GM23248 (cell line): ENCODE measurements around the gene TNFRSF1B.

Source experiments
- EZH2 ChIP-seq: fragments of 200-600 bp; sonication (generic); IDR thresholded peaks from 2 replicates; pipeline ENCODE4 v1.6.1; 2018; ENCODE audit warnings: antibody characterized with exemption, mild to moderate bottlenecking; ENCODE audit not compliant: insufficient read depth, poor library complexity, severe bottlenecking
- EZH2phosphoT487 ChIP-seq: fragments of 200-600 bp; sonication (generic); IDR thresholded peaks from 2 replicates; pipeline ENCODE4 v1.6.1; 2018; ENCODE audit warnings: antibody characterized with exemption, moderate library complexity, mild to moderate bottlenecking, low read depth; ENCODE audit not compliant: insufficient read depth

DNA sequence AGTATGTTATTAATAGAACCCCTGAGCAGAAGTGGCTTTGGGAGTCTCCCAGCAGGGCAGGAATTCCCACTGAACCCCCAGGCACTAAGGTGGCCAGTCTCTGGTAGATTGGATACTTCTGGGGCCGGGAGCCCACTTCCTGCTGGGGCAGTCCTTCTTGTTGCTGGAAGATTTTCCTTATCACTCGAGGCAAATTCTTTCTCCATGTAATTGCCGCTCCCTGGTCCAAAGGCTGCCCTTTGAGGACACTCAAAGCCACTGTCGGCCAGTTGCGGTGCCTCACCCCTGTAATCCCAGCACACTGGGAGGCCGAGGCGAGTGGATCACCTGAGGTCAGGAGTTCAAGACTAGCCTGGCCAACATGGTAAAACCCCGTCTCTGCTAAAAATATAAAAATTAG, 22.6 kb upstream of the TNFRSF1B start:
- TF ChIP-seq EZH2 (no peak), EZH2phosphoT487 (no peak)
